Urinary bladder (tissue), 4 donors: ENCODE results near the gene NEIL3. TPM values are rescaled to one million over a fixed set of nuclear protein-coding genes. Genes with fewer than 3 reads are reported as not detected.

Source experiments
- DNase-seq: peaks from one replicate; pipeline ENCODE4 v3.0.0-alpha.2; 2015; ENCODE audit errors: extremely low spot score
- H3K27ac ChIP-seq: one replicate; pipeline ENCODE4 v1.5.1; 2013; ENCODE audit warnings: low read depth, mild to moderate bottlenecking, moderate library complexity
- H3K36me3 ChIP-seq: one replicate; pipeline ENCODE4 v1.6.1; 2013; ENCODE audit warnings: mild to moderate bottlenecking, moderate library complexity; ENCODE audit not compliant: insufficient read depth
- H3K4me1 ChIP-seq: one replicate; pipeline ENCODE4 v1.6.1; 2013; ENCODE audit warnings: mild to moderate bottlenecking, moderate library complexity; ENCODE audit not compliant: insufficient read depth
- H3K4me3 ChIP-seq: one replicate; pipeline ENCODE4 v1.5.1; 2013; ENCODE audit warnings: low read depth, low read length
- WGBS: extraction: QIAGEN DNeasy Blood & Tissue Kit; methylation state at CpG from one replicate; pipeline ENCODE4 v1.1.7; 2013; 5-methylcytosine and 5-hydroxymethylcytosine counted together
- polyA plus RNA-seq: library from polyadenylated mRNA; stranded (reverse); fragments of 200-250 nt; gene quantifications from one replicate; pipeline ENCODE4 v1.2.3, GENCODE V29; 2013
- total RNA-seq: library from RNA; depleted of rRNA; stranded (reverse); fragments of >200 nt; gene quantifications from one replicate; pipeline ENCODE4 v1.2.3, GENCODE V29; 2014
- donor health status: healthy with polysubstance abuse.
- donor health status: healthy.

Gene NEIL3
- total and polyA plus RNA-seq, 2 donors: 9.6 TPM; not detected in 1

- WGBS: 91% methylated on average over 7 of the region's 7 CpGs
- DNase-seq: no peak
- H3K36me3 ChIP-seq: no peaks in the 10 kb centered on the region
These were observed 47.2 kb downstream of the NEIL3 start for GRCh38 chr4:177356921-177357320.

GRCh38 chr4:177367336-177367735, 57.7 kb downstream of the NEIL3 start:
- H3K4me1 ChIP-seq: no peaks in the 10 kb centered on the region
- WGBS: 85% methylated on average over 3 of the region's 3 CpGs
- H3K27ac ChIP-seq: no peak overlapping the region
- no peaks in the 10 kb centered on the region for H3K36me3 ChIP-seq
- H3K4me3 ChIP-seq: no peak overlapping the region
- DNase-seq: no peak

More at GRCh38 chr4:177356921-177357320, 47.2 kb downstream of the NEIL3 start:
- H3K4me3 ChIP-seq: no peak overlapping the region
- no peak overlapping the region for H3K27ac ChIP-seq
- no peaks in the 10 kb centered on the region for H3K4me1 ChIP-seq

GRCh38 chr4:177369372-177369771, 59.7 kb downstream of the NEIL3 start:
- no peak for DNase-seq
- H3K4me1 ChIP-seq: no peaks in the 10 kb centered on the region
- H3K4me3 ChIP-seq: no peak overlapping the region
- no peaks in the 10 kb centered on the region for H3K36me3 ChIP-seq
- 87% methylated on average over 5 of the region's 5 CpGs for WGBS
- no peak overlapping the region for H3K27ac ChIP-seq

- no peak for DNase-seq
- Histone ChIP-seq H3K4me1 (no peaks in the 10 kb centered on the region), H3K36me3 (no peaks in the 10 kb centered on the region), H3K4me3 (no peak overlapping the region), H3K27ac (no peak overlapping the region)
- 70% methylated on average over 4 of the region's 4 CpGs for WGBS
These were observed 61.8 kb downstream of the NEIL3 start for GRCh38 chr4:177371461-177371860.

GRCh38 chr4:177374966-177375365, 65.3 kb downstream of the NEIL3 start:
- DNase-seq: no peak
- 46% methylated on average over 5 of the region's 5 CpGs for WGBS
- no peaks in the 10 kb centered on the region for H3K36me3 ChIP-seq
- no peak overlapping the region for H3K27ac ChIP-seq
- H3K4me1 ChIP-seq: no peaks in the 10 kb centered on the region
- no peak overlapping the region for H3K4me3 ChIP-seq

- 33% methylated on average over 3 of the region's 3 CpGs for WGBS
- H3K4me1 ChIP-seq: no peaks in the 10 kb centered on the region
- no peaks in the 10 kb centered on the region for H3K36me3 ChIP-seq
- no peak overlapping the region for H3K27ac ChIP-seq
- DNase-seq: no peak
- H3K4me3 ChIP-seq: no peak overlapping the region
These were observed 65.7 kb downstream of the NEIL3 start for GRCh38 chr4:177375372-177375771.

GRCh38 chr4:177376024-177376423, 66.3 kb downstream of the NEIL3 start:
- H3K4me3 ChIP-seq: no peak overlapping the region
- H3K4me1 ChIP-seq: no peaks in the 10 kb centered on the region
- 79% methylated on average over 2 of the region's 2 CpGs for WGBS
- no peak overlapping the region for H3K27ac ChIP-seq
- no peaks in the 10 kb centered on the region for H3K36me3 ChIP-seq
- no peak for DNase-seq

GRCh38 chr4:177380730-177381287, 71.1 kb downstream of the NEIL3 start:
- no peak for DNase-seq
- no peaks in the 10 kb centered on the region for H3K4me1 ChIP-seq
- H3K27ac ChIP-seq: no peak overlapping the region
- no peaks in the 10 kb centered on the region for H3K36me3 ChIP-seq
- no peak overlapping the region for H3K4me3 ChIP-seq
- WGBS: 97% methylated on average over 19 of the region's 19 CpGs

- no peak for DNase-seq
- Histone ChIP-seq H3K4me1 (no peaks in the 10 kb centered on the region), H3K36me3 (no peaks in the 10 kb centered on the region), H3K27ac (no peak overlapping the region), H3K4me3 (no peak overlapping the region)
- 94% methylated on average over 13 of the region's 13 CpGs for WGBS
These were observed 72.2 kb downstream of the NEIL3 start for GRCh38 chr4:177381762-177382310.

- no peak for DNase-seq
- WGBS: 69% methylated on average over 4 of the region's 4 CpGs
- H3K4me3 ChIP-seq: no peak overlapping the region
- H3K27ac ChIP-seq: no peak overlapping the region
- no peaks in the 10 kb centered on the region for H3K36me3 ChIP-seq
- H3K4me1 ChIP-seq: no peaks in the 10 kb centered on the region
These were observed 75.3 kb downstream of the NEIL3 start for GRCh38 chr4:177384856-177385397.

- no peaks in the 10 kb centered on the region for H3K4me1 ChIP-seq
- DNase-seq: no peak
- H3K36me3 ChIP-seq: no peaks in the 10 kb centered on the region
- no peak overlapping the region for H3K27ac ChIP-seq
- no peak overlapping the region for H3K4me3 ChIP-seq
- 50% methylated on average over 2 of the region's 2 CpGs for WGBS
These were observed 76.1 kb downstream of the NEIL3 start for GRCh38 chr4:177385576-177386277.

- Histone ChIP-seq H3K27ac (no peak overlapping the region), H3K36me3 (no peaks in the 10 kb centered on the region), H3K4me1 (no peaks in the 10 kb centered on the region), H3K4me3 (no peak overlapping the region)
- no peak for DNase-seq
- WGBS: 84% methylated on average over 5 of the region's 5 CpGs
These were observed 76.7 kb downstream of the NEIL3 start for GRCh38 chr4:177386278-177386815.

- Histone ChIP-seq H3K4me1 (no peaks in the 10 kb centered on the region), H3K4me3 (no peak overlapping the region), H3K27ac (no peak overlapping the region), H3K36me3 (no peaks in the 10 kb centered on the region)
- no peak for DNase-seq
- 62% methylated on average over 3 of the region's 3 CpGs for WGBS
These were observed 81.6 kb downstream of the NEIL3 start for GRCh38 chr4:177391287-177391686.

GRCh38 chr4:177391953-177392352, 82.3 kb downstream of the NEIL3 start:
- H3K4me1 ChIP-seq: no peaks in the 10 kb centered on the region
- no peak for DNase-seq
- no peaks in the 10 kb centered on the region for H3K36me3 ChIP-seq
- H3K4me3 ChIP-seq: no peak overlapping the region
- no peak overlapping the region for H3K27ac ChIP-seq
- 77% methylated on average over 6 of the region's 6 CpGs for WGBS
